Gastroesophageal sphincter (tissue), 4 donors: ENCODE measurements around the gene HNRNPM. TPM values are rescaled to one million over a fixed set of nuclear protein-coding genes. Genes with fewer than 3 reads are reported as not detected.

Experiments
- ATAC-seq: fragments of 150-250 bp; one replicate; pipeline ENCODE4 v1.9.1; 2016; ENCODE audit warnings: mild to moderate bottlenecking, moderate library complexity
- H3K27ac ChIP-seq, 4 donors: fragments of 200-600 bp; sonication (generic) in 3 of 4; 1 replicate in 3 of 4; 2 replicates in 1 of 4; pipeline ENCODE4 v1.5.1; 2016 to 2019
- H3K27me3 ChIP-seq: fragments of 200-600 bp; sonication (generic); one replicate; pipeline ENCODE4 v1.5.1; 2019
- H3K36me3 ChIP-seq, 2 donors: fragments of 200-600 bp; sonication (generic); one replicate each; pipeline ENCODE4 v1.5.1; 2019; ENCODE audit warnings: control low read depth in 1 of 2
- H3K4me1 ChIP-seq, 3 donors: fragments of 200-600 bp; sonication (generic); 1 replicate in 2 of 3; 2 replicates in 1 of 3; pipeline ENCODE4 v1.5.1; 2016 to 2019; ENCODE audit warnings: control low read depth in 2 of 3
- H3K4me3 ChIP-seq, 2 donors: fragments of 200-600 bp; sonication (generic); one replicate each; pipeline ENCODE4 v1.5.1; 2019; ENCODE audit warnings: mild to moderate bottlenecking in 1 of 2, moderate library complexity in 1 of 2
- H3K9me3 ChIP-seq, 3 donors: fragments of 200-600 bp; sonication (generic); one replicate each; pipeline ENCODE4 v1.5.1; 2017 to 2019; ENCODE audit warnings: control low read depth in 2 of 3
- CTCF ChIP-seq, 4 experiments: fragments of 200-600 bp in 2 of 4; fragments of 450-650 bp in 2 of 4; sonication (generic) in 1 of 4; IDR thresholded peaks; one replicate each; pipeline ENCODE4 v1.5.1; 2017 to 2019; ENCODE audit warnings: antibody characterized with exemption in 4 of 4, mild to moderate bottlenecking in 2 of 4, moderate library complexity in 2 of 4
- EP300 ChIP-seq: sonication (generic); formaldehyde crosslinking; IDR thresholded peaks from one replicate; pipeline ENCODE4 v1.6.1; 2017; ENCODE audit warnings: antibody characterized with exemption, mild to moderate bottlenecking
- POLR2A ChIP-seq, 2 donors: fragments of 450-650 bp; IDR thresholded peaks; one replicate each; pipeline ENCODE4 v1.6.1; 2017; ENCODE audit warnings: antibody characterized with exemption in 2 of 2, mild to moderate bottlenecking in 2 of 2, moderate library complexity in 1 of 2
- POLR2AphosphoS5 ChIP-seq: sonication (generic); formaldehyde crosslinking; IDR thresholded peaks from one replicate; pipeline ENCODE4 v1.6.1; 2017; ENCODE audit warnings: antibody characterized with exemption
- WGBS, 2 donors: methylation state at CpG; one replicate each; pipeline ENCODE4 v1.1.5; 2018; ENCODE audit warnings: low coverage in 1 of 2; 5-methylcytosine and 5-hydroxymethylcytosine counted together
- total RNA-seq, 4 donors: library from RNA; depleted of rRNA; stranded (reverse); fragments of >200 nt; gene quantifications; one replicate each; pipeline ENCODE4 v1.1.0, GENCODE V29; 2016

HNRNPM gene
- total RNA-seq, 4 donors from 2014 or later, result 75.1 to 120 (median 101) TPM

- no peak for ATAC-seq
- Histone ChIP-seq H3K4me1 (peaks cover 0 to 18% (median 11%) of the 10 kb centered on the region in 3 donors), H3K27ac (no peak overlapping the region), H3K4me3 (no peak overlapping the region), H3K36me3 (no peaks in the 10 kb centered on the region), H3K27me3 (no peaks in the 10 kb centered on the region), H3K9me3 (no peaks in the 10 kb centered on the region)
- 63 to 69% methylated on average over 1 to 3 of the region's 6 CpGs for WGBS, 2 donors
- TF ChIP-seq POLR2A (IDR thresholded peaks at IDR 0.05) (no peak), EP300 (no peak), CTCF (IDR thresholded peaks at IDR 0.05) (no peak), POLR2AphosphoS5 (no peak)
These were observed 60.1 kb downstream of the HNRNPM start for GRCh38 chr19:8504919-8505318.

GRCh38 chr19:8505680-8506401 lies 61.1 kb downstream of the HNRNPM start:
- peak overlapping the region in 3 of 4 donors; percentile 35 to 61 (median 47) for H3K27ac ChIP-seq
- WGBS, 2 donors, result 0% methylated on average over 2 of the region's 56 CpGs; no CpG with 5 or more reads in 1 of the 2 donors
- TF ChIP-seq POLR2AphosphoS5 (no peak), CTCF (IDR thresholded peaks at IDR 0.05) (peak in 3 of 4 experiments; percentile 81 to 94 (median 82)), EP300 (no peak), POLR2A (IDR thresholded peaks at IDR 0.05) (no peak)
- peaks cover 0 to 18% (median 11%) of the 10 kb centered on the region in 3 donors for H3K4me1 ChIP-seq
- ATAC-seq, result peak; percentile 88
- H3K9me3 ChIP-seq, result no peaks in the 10 kb centered on the region
- peak overlapping the region; percentile 23 to 63 for H3K4me3 ChIP-seq
- H3K27me3 ChIP-seq, result no peaks in the 10 kb centered on the region
- peaks cover 0 to 7% of the 10 kb centered on the region in 2 donors for H3K36me3 ChIP-seq

- Histone ChIP-seq H3K27me3 (no peaks in the 10 kb centered on the region), H3K4me3 (peak overlapping the region; percentile 23 to 63), H3K9me3 (no peaks in the 10 kb centered on the region), H3K27ac (peak overlapping the region in 3 of 4 donors; percentile 35 to 61 (median 47)), H3K4me1 (peaks cover 0 to 21% (median 11%) of the 10 kb centered on the region in 3 donors), H3K36me3 (peaks cover 0 to 13% of the 10 kb centered on the region in 2 donors)
- TF ChIP-seq EP300, result no peak
- TF ChIP-seq CTCF (IDR thresholded peaks at IDR 0.05), result no peak
- no peak for TF ChIP-seq POLR2A (IDR thresholded peaks at IDR 0.05)
- TF ChIP-seq POLR2AphosphoS5, result no peak
- ATAC-seq, result no peak
- WGBS, 2 donors, result 31% methylated on average over 6 of the region's 18 CpGs; no CpG with 5 or more reads in 1 of the 2 donors
These were observed 61.7 kb downstream of the HNRNPM start for GRCh38 chr19:8506402-8506957.

GRCh38 chr19:8510589-8511115 lies 65.9 kb downstream of the HNRNPM start:
- H3K4me3 ChIP-seq, result no peak overlapping the region
- peaks cover 0 to 16% of the 10 kb centered on the region in 2 donors for H3K36me3 ChIP-seq
- TF ChIP-seq CTCF (IDR thresholded peaks at IDR 0.05) (no peak), POLR2A (IDR thresholded peaks at IDR 0.05) (no peak), POLR2AphosphoS5 (no peak), EP300 (no peak)
- no peak overlapping the region for H3K27ac ChIP-seq
- no peaks in the 10 kb centered on the region for H3K27me3 ChIP-seq
- H3K4me1 ChIP-seq, result peaks cover 4 to 47% (median 31%) of the 10 kb centered on the region in 3 donors
- ATAC-seq, result no peak
- no CpG with 5 or more reads among the region's 52 CpGs for WGBS, 2 donors
- no peaks in the 10 kb centered on the region for H3K9me3 ChIP-seq
